COLO668 (cell line): ENCODE data around the gene MGARP.

ENCODE experiments used
- DNase-seq: peaks from one replicate; lab custom pipeline; 2025; ENCODE audit not compliant: unreplicated experiment; lab: John Stamatoyannopoulos, UW

The MGARP gene

GRCh38 chr4:139245590-139245989 is 34.4 kb downstream of the MGARP start:
- DNase-seq = no peak

- no peak for DNase-seq
Observed at GRCh38 chr4:139243448-139244365, 36.3 kb downstream of the MGARP start.

- no peak for DNase-seq
Observed at GRCh38 chr4:139242511-139243051, 37.4 kb downstream of the MGARP start.

- DNase-seq = no peak
Observed at GRCh38 chr4:139241784-139242151, 38.3 kb downstream of the MGARP start.

GRCh38 chr4:139241086-139241783 is 38.8 kb downstream of the MGARP start:
- DNase-seq = no peak

- DNase-seq = no peak
Observed at GRCh38 chr4:139239127-139239772, 40.8 kb downstream of the MGARP start.

GRCh38 chr4:139234253-139234652 is 45.8 kb downstream of the MGARP start:
- no peak for DNase-seq

- DNase-seq = no peak
Observed at GRCh38 chr4:139229534-139230039, 50.4 kb downstream of the MGARP start.

GRCh38 chr4:139227729-139228404 is 52.2 kb downstream of the MGARP start:
- no peak for DNase-seq

- DNase-seq = no peak
Observed at GRCh38 chr4:139223682-139224317, 56.2 kb downstream of the MGARP start.

GRCh38 chr4:139222215-139222614 is 57.8 kb downstream of the MGARP start:
- DNase-seq = no peak

- DNase-seq = no peak
Observed at GRCh38 chr4:139221687-139222086, 58.3 kb downstream of the MGARP start.

GRCh38 chr4:139219450-139220055 is 60.5 kb downstream of the MGARP start:
- no peak for DNase-seq
